ENCODE measurements around the gene ZDHHC20. TPM values are rescaled to one million over a fixed set of nuclear protein-coding genes. Genes with fewer than 3 reads are reported as not detected.
"Not testable (repeated sequence)": the region's sequence is repeated elsewhere in the genome, so short reads cannot be mapped to it uniquely, and the experiment has no call there.

The ZDHHC20 gene
- total RNA-seq, 1 donor from 2014 or later: 76.2 TPM

GRCh38 chr13:21435687-21436151 is 23.4 kb downstream of the ZDHHC20 start:
- DNase-seq (ENCODE audit: low spot score): peak; percentile 78

GRCh38 chr13:21435231-21435630 is 23.9 kb downstream of the ZDHHC20 start:
- DNase-seq (ENCODE audit: low spot score): no peak

- DNase-seq (ENCODE audit: low spot score): no peak
These were observed 24.5 kb downstream of the ZDHHC20 start for GRCh38 chr13:21434588-21434987.

- no peak for DNase-seq (ENCODE audit: low spot score)
These were observed 29.9 kb downstream of the ZDHHC20 start for GRCh38 chr13:21429211-21429610.

- no peak for DNase-seq (ENCODE audit: low spot score)
These were observed 31.4 kb downstream of the ZDHHC20 start for GRCh38 chr13:21427741-21428140.

- DNase-seq (ENCODE audit: low spot score): no peak
These were observed 32.9 kb downstream of the ZDHHC20 start for GRCh38 chr13:21426238-21426637.

GRCh38 chr13:21420706-21421105 is 38.4 kb downstream of the ZDHHC20 start:
- DNase-seq (ENCODE audit: low spot score): no peak

- no peak for DNase-seq (ENCODE audit: low spot score)
These were observed 46.1 kb downstream of the ZDHHC20 start for GRCh38 chr13:21413013-21413412.

- not testable (repeated sequence) for DNase-seq (ENCODE audit: low spot score)
These were observed 48.6 kb downstream of the ZDHHC20 start for GRCh38 chr13:21410453-21410852.

GRCh38 chr13:21405309-21405708 is 53.8 kb downstream of the ZDHHC20 start:
- no peak for DNase-seq (ENCODE audit: low spot score)

GRCh38 chr13:21402586-21403307 is 56.4 kb downstream of the ZDHHC20 start:
- DNase-seq (ENCODE audit: low spot score): no peak

- no peak for DNase-seq (ENCODE audit: low spot score)
These were observed 59.4 kb downstream of the ZDHHC20 start for GRCh38 chr13:21399741-21400140.

- DNase-seq (ENCODE audit: low spot score): no peak
These were observed 63.1 kb downstream of the ZDHHC20 start for GRCh38 chr13:21395953-21396352.

GRCh38 chr13:21389124-21389523 is 70.0 kb downstream of the ZDHHC20 start:
- DNase-seq (ENCODE audit: low spot score): no peak

- no peak for DNase-seq (ENCODE audit: low spot score)
These were observed 73.4 kb downstream of the ZDHHC20 start for GRCh38 chr13:21385710-21386109.

- DNase-seq (ENCODE audit: low spot score): no peak
These were observed 76.0 kb downstream of the ZDHHC20 start for GRCh38 chr13:21383090-21383489.

- not testable (repeated sequence) for DNase-seq (ENCODE audit: low spot score)
These were observed 81.8 kb downstream of the ZDHHC20 start for GRCh38 chr13:21376998-21377985.

- no peak for DNase-seq (ENCODE audit: low spot score)
These were observed 86.6 kb downstream of the ZDHHC20 start for GRCh38 chr13:21372530-21372929.

GRCh38 chr13:21371011-21371410 is 88.1 kb downstream of the ZDHHC20 start:
- no peak for DNase-seq (ENCODE audit: low spot score)

- no peak for DNase-seq (ENCODE audit: low spot score)
These were observed 93.5 kb downstream of the ZDHHC20 start for GRCh38 chr13:21365574-21365973.

- DNase-seq (ENCODE audit: low spot score): no peak
These were observed 94.2 kb downstream of the ZDHHC20 start for GRCh38 chr13:21364916-21365315.

GRCh38 chr13:21364357-21364756 is 94.7 kb downstream of the ZDHHC20 start:
- DNase-seq (ENCODE audit: low spot score): no peak

GRCh38 chr13:21362741-21363140 is 96.4 kb downstream of the ZDHHC20 start:
- no peak for DNase-seq (ENCODE audit: low spot score)

All from mucosa of gallbladder (tissue), 1 donor.